Ishikawa (cell line): ENCODE data around the gene GPAT3.

Experiments used
- CEBPB ChIP-seq: IDR thresholded peaks from 2 replicates; pipeline ENCODE4 v1.6.1; 2012
- EP300 ChIP-seq: IDR thresholded peaks from 2 replicates; pipeline ENCODE4 v1.6.1; 2012; ENCODE audit warnings: borderline replicate concordance
- NFIC ChIP-seq: IDR thresholded peaks from 2 replicates; pipeline ENCODE4 v1.6.1; 2012
- RAD21 ChIP-seq: IDR thresholded peaks from 2 replicates; pipeline ENCODE4 v1.6.1; 2012; ENCODE audit warnings: low read depth
- TAF1 ChIP-seq: IDR thresholded peaks from 2 replicates; pipeline ENCODE4 v1.6.1; 2012; ENCODE audit warnings: low read depth, mild to moderate bottlenecking
- TEAD4 ChIP-seq: IDR thresholded peaks from 2 replicates; pipeline ENCODE4 v1.6.1; 2012
- YY1 ChIP-seq: IDR thresholded peaks from 2 replicates; pipeline ENCODE4 v1.6.1; 2012; ENCODE audit warnings: low read depth
- TF ChIP-seq, protein P1 (sequence below): IDR thresholded peaks from 2 replicates; pipeline ENCODE4 v1.6.1; 2012

DNA sequence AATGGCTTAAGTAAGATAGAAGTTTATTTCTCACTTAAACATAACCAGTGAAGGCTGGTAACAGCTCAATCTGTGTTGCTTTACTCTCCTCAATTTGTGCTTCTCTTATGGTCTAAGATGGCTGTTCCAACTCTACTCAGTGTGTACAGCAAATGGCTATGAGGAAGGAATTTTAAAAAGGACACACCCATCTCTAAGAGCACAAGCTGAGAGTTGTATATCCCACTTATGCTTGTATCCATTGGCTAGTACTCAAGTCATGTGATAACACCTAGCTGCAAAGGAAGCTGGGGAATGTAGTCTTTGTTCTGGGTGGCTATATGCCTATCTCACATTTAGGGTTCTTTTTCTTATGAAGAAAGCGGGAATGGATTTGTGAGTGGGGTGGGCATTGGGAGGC lies 63.3 kb downstream of the GPAT3 start:
- TF ChIP-seq RAD21 (no peak), EP300 (no peak), YY1 (peak; percentile 82), CEBPB (no peak), TEAD4 (no peak; the same call in 1 of the 2 replicates), NFIC (no peak), TAF1 (no peak)
- TF ChIP-seq, protein P1, sequence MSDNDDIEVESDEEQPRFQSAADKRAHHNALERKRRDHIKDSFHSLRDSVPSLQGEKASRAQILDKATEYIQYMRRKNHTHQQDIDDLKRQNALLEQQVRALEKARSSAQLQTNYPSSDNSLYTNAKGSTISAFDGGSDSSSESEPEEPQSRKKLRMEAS: no peak
